AG04449 (cell line): ENCODE results near the gene ZIC2.

Source experiments
- CTCF ChIA-PET: fragments of 350-600 bp; formaldehyde crosslinking; extraction: SDS; loops from one replicate; lab custom pipeline; 2021; ENCODE audit warnings: antibody characterized with exemption; lab: Yijun Ruan, JAX
- POLR2A ChIA-PET: fragments of 400-600, 350-600 bp; formaldehyde crosslinking; extraction: SDS; loops from one replicate; lab custom pipeline; 2020; ENCODE audit warnings: antibody characterized with exemption, inconsistent platforms; lab: Yijun Ruan, JAX
- DNase-seq: peaks from one replicate; pipeline ENCODE4 v3.0.0-alpha.2; 2010; ENCODE audit warnings: low read depth, low spot score
- H3K4me3 ChIP-seq: 2 replicates; pipeline ENCODE4 v1.5.1; 2011; ENCODE audit warnings: low read depth, mild to moderate bottlenecking, control low read depth, low read length
- TF ChIP-seq, protein P1 (sequence below): IDR thresholded peaks from one replicate; pipeline ENCODE4 v1.5.1; 2011; ENCODE audit warnings: mild to moderate bottlenecking, moderate library complexity, low read length, control low read depth, inconsistent platforms; ENCODE audit not compliant: insufficient read depth; ENCODE audit errors: missing control alignments

ZIC2 gene

DNA sequence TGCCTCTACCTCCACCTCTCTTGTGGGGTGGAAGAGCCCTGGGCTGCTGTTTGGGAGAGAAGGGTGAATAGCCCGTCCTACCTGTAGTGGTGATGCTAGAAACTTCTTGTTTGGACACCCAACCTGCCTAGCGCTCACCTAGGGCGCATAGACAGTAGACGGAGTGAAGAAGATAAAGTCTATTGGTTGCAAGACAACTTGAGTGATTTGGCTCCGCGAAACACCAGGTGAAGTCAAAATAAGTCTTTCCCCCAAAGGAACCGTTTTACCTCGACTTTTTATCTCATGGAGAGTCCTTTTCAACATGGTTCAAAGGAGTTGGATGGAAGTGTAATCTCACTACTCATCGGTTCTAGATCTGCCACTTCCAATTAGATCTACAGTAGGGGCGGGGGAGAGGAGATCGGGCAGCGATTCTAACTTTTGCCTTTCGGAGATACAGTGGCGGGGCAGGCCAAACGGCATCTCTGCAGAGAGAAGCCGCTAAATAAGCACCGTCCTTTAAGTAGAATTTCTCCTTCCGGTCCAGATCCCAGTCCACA is 9.3 kb upstream of the ZIC2 start:
- TF ChIP-seq, protein P1, sequence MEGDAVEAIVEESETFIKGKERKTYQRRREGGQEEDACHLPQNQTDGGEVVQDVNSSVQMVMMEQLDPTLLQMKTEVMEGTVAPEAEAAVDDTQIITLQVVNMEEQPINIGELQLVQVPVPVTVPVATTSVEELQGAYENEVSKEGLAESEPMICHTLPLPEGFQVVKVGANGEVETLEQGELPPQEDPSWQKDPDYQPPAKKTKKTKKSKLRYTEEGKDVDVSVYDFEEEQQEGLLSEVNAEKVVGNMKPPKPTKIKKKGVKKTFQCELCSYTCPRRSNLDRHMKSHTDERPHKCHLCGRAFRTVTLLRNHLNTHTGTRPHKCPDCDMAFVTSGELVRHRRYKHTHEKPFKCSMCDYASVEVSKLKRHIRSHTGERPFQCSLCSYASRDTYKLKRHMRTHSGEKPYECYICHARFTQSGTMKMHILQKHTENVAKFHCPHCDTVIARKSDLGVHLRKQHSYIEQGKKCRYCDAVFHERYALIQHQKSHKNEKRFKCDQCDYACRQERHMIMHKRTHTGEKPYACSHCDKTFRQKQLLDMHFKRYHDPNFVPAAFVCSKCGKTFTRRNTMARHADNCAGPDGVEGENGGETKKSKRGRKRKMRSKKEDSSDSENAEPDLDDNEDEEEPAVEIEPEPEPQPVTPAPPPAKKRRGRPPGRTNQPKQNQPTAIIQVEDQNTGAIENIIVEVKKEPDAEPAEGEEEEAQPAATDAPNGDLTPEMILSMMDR = no peak
- POLR2A ChIA-PET = no interaction called here
- DNase-seq = no peak
- CTCF ChIA-PET = no interaction called here
- no peak overlapping the region for H3K4me3 ChIP-seq

DNA sequence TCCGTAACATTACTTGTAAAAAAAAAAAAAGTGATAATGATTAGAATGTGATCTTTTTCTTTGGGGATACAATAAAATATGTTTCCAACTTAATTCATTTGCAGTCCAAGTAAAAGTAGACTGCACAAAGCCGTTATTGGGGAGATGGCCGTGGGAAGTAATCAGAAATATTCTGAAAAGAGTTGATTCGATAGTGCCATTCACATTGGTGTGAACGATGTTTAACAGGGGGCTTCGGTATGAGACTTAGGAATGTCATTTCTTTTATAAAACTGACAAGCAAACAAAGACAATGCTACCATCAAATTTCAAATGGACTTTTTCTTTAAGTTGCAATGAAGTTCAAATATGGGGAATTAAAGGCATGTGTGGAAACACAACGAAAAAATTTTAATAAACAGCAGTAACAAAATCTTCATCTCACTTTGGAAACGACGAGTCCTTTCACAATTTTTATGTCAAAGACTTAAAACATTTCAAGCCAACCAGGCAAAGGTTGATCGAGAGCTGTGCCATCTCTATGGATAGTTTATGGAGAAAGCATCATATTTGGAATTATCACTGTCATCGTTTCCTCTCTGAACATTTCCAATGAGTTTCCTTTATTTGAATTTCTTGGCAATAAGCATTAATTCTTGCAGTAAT is 8.3 kb upstream of the ZIC2 start:
- no peak for DNase-seq
- ChIA-PET POLR2A (no interaction called here), CTCF (interaction anchor here (0.9 kb wide), 1 partner anchor 262 kb away, joined by 3 read pairs; no protein-coding TSS in a partner anchor)
- H3K4me3 ChIP-seq = no peak overlapping the region
- TF ChIP-seq, protein P1 = no peak

DNA sequence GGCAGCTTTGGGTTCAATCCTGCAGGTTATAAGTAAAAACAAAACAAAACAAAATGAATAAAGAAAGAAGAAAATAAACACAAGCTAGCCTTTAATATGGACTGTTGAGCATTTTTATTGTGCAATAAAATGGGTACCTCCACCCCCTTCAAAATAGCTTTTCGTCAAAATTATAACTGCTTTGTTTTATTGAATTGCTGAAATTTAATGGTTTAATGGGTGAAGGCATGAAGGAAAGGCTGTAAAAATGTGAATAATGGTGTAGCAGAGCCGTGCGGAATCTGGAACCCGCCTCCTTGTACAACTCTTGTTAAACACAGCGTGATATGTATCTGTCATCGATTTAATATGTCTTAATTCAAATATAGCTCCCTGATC is 7.8 kb upstream of the ZIC2 start:
- ChIA-PET POLR2A (no interaction called here), CTCF (interaction anchor here (0.9 kb wide), 1 partner anchor 262 kb away, joined by 3 read pairs; no protein-coding TSS in a partner anchor)
- H3K4me3 ChIP-seq = no peak overlapping the region
- no peak for DNase-seq
- TF ChIP-seq, protein P1 = no peak

DNA sequence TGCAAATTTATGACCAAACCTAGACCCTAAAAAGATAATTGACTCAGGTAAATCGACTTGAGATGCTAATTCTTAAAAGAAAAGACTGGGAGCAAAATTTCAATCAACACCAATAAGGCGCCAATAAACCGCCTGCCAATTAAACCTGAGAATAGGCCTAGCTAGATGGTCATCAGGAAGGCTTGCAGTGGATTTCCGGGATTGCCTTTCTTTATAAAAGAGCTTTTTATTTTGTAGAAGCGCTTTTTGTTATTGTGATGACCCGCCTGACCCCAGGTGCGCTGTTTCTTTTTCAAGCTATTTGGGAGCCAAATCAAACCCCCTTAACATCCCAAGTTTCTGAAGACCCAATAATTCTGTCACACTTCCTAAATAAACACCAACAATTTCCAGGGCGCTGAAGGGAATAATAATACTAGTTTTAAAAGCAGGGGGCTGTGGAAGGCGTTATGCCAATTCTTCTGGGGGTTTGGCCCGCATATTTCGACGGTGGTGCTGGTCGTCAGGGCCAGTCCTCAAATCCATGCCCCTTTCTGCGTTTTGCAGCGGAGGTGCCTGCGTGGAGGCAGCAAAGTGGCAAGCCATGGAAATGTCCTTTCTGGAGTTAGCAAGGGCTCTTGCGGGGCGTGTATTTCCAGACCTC is 7.2 kb upstream of the ZIC2 start:
- TF ChIP-seq, protein P1 = no peak
- H3K4me3 ChIP-seq = no peak overlapping the region
- POLR2A ChIA-PET = no interaction called here
- no peak for DNase-seq
- CTCF ChIA-PET = interaction anchor here (0.9 kb wide), 1 partner anchor 261 kb away, joined by 3 read pairs; no protein-coding TSS in a partner anchor

DNA sequence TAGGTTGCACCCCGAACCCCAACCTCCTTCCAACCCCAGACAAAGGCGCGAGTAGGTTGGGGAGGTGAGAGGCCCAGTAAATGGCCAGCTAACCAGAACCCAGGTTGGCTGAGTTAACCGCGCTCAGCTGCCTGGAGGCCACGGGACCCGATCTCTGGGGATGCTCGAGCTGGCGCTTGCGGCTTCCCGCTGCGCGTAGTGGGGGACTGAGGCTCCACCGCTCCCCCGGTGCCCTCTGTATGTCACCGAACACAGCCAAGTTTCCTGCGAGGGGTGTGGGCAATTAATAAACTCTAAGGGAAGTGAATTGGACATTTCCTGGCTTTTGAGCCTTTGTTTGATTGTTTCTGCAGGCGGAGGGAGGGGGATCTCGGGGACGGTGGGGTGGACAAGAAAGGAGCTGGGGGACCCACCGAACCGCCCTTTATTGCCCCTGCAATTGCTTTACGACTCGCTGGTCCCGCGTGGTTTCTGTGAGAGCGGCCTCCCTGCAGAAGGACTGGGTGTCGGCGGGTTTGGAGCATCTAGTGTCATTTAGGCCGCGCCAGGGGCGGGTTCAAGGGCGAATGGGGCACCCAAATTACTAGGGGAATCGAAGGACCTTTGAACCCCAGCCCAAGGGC is 6.5 kb upstream of the ZIC2 start:
- no peak overlapping the region for H3K4me3 ChIP-seq
- TF ChIP-seq, protein P1 = no peak
- no peak for DNase-seq
- ChIA-PET CTCF (no interaction called here), POLR2A (no interaction called here)

DNA sequence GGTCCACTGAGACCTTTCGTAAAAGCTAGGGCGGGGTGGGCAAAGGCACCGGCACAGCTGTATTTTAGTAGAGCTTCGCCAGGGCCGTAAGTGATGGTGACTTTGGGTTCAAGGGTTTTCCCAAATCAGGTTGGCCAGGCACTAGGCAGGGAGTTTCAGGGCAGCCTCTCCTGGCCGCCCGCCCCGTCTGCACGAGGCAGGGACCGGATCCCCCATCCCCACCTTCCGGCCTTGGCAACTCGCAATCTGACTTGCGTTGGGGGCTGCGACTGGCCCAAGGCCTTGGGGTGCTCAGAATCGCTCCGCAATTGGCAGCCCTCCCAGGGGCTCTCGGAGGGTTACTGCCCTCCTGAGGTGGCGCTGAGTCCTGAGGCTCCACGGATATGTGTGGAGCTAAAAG is 6.0 kb upstream of the ZIC2 start:
- ChIA-PET POLR2A (no interaction called here), CTCF (no interaction called here)
- TF ChIP-seq, protein P1 = no peak
- H3K4me3 ChIP-seq = no peak overlapping the region
- DNase-seq = no peak
